ENCODE results near the gene INMT.

Gene INMT

DNA sequence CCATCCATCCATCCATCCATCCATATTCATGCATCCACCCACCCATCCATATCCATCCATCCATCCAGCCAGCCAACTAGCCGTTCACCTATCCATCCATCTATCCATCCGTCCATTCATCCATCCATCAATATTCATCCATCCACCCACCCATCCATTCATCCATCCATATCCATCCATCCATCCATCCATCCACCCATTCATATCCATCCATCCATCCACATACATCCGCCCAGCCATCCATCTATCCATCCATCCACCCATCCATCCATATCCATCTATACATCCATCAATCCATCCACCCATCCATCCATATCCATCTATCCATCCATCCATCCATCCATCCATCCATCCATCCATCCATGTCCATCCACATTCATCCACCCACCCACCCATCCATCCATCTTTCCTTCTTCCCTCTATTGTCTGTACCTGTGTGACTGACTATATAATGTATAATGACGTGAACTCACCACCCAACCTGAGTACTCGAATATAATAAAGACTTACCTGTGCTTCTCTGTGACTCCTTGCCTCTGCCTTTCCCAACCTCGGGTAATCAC lies 2.5 kb downstream of the INMT start:
- Histone ChIP-seq H3F3A (ENCODE audit: control insufficient read depth, insufficient read depth) (no peaks in the 10 kb centered on the region), H3K27ac (ENCODE audit: low read depth, low read length) (no peak overlapping the region), H3K4me2 (ENCODE audit: low read length) (no peak overlapping the region), H3K9me3 (ENCODE audit: control insufficient read depth, insufficient read depth, low read length) (no peaks in the 10 kb centered on the region), H3K36me3 (ENCODE audit: control insufficient read depth, low read length) (no peaks in the 10 kb centered on the region), H3K27me3 (ENCODE audit: control insufficient read depth, low read length) (peaks cover 6% of the 10 kb centered on the region; the same call in 1 of the 2 replicates), H3K9me2 (replicated peaks; ENCODE audit: control insufficient read depth, low read length) (no peaks in the 10 kb centered on the region), H4K20me1 (ENCODE audit: control insufficient read depth, insufficient read depth, low read depth, low read length) (no peaks in the 10 kb centered on the region), H3K4me3 (ENCODE audit: low read length) (no peak overlapping the region), H3K4me1 (ENCODE audit: control insufficient read depth, low read length) (peaks cover 5% of the 10 kb centered on the region), H3K79me2 (ENCODE audit: control insufficient read depth, low read length) (no peaks in the 10 kb centered on the region)
- no peak for TF ChIP-seq EZH2phosphoT487 (IDR thresholded peaks at IDR 0.05; ENCODE audit: borderline replicate concordance, low read length)
- TF ChIP-seq, protein P1, sequence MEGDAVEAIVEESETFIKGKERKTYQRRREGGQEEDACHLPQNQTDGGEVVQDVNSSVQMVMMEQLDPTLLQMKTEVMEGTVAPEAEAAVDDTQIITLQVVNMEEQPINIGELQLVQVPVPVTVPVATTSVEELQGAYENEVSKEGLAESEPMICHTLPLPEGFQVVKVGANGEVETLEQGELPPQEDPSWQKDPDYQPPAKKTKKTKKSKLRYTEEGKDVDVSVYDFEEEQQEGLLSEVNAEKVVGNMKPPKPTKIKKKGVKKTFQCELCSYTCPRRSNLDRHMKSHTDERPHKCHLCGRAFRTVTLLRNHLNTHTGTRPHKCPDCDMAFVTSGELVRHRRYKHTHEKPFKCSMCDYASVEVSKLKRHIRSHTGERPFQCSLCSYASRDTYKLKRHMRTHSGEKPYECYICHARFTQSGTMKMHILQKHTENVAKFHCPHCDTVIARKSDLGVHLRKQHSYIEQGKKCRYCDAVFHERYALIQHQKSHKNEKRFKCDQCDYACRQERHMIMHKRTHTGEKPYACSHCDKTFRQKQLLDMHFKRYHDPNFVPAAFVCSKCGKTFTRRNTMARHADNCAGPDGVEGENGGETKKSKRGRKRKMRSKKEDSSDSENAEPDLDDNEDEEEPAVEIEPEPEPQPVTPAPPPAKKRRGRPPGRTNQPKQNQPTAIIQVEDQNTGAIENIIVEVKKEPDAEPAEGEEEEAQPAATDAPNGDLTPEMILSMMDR (IDR thresholded peaks at IDR 0.05; ENCODE audit: low read depth, low read length, poor library complexity, severe bottlenecking): no peak

DNA sequence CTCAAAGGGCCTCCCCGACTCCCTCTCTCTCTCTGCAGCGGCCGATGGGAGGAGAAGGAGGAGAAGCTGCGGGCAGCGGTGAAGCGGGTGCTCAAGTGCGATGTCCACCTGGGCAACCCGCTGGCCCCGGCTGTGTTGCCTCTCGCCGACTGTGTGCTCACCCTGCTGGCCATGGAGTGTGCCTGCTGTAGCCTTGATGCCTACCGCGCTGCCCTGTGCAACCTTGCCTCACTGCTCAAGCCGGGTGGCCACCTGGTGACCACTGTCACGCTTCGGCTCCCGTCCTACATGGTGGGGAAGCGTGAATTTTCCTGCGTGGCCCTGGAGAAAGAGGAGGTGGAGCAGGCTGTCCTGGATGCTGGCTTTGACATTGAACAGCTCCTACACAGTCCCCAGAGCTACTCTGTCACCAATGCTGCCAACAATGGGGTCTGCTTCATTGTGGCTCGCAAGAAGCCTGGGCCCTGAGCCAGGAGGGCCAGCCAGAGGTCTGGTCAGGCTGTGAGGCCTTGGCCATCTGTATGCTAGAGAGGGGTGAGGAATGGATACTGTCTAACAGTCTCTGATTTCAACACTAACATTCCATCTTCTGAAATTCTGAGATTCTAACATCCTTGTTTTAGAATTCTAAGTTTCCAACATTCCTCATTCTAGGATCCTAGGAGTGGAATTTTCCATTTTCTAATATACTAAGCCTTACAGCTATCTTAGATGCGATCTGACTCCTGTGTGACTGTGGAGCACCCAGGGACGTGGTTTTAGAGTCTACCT lies 3.6 kb downstream of the INMT start:
- Histone ChIP-seq H3K27me3 (ENCODE audit: control insufficient read depth, low read length) (peaks cover 9% of the 10 kb centered on the region; the same call in 1 of the 2 replicates), H3K4me1 (ENCODE audit: control insufficient read depth, low read length) (peaks cover 5% of the 10 kb centered on the region), H3K9me3 (ENCODE audit: control insufficient read depth, insufficient read depth, low read length) (no peaks in the 10 kb centered on the region), H3K27ac (ENCODE audit: low read depth, low read length) (no peak overlapping the region), H4K20me1 (ENCODE audit: control insufficient read depth, insufficient read depth, low read depth, low read length) (no peaks in the 10 kb centered on the region), H3F3A (ENCODE audit: control insufficient read depth, insufficient read depth) (no peaks in the 10 kb centered on the region), H3K9me2 (replicated peaks; ENCODE audit: control insufficient read depth, low read length) (no peaks in the 10 kb centered on the region), H3K4me3 (ENCODE audit: low read length) (no peak overlapping the region), H3K4me2 (ENCODE audit: low read length) (no peak overlapping the region), H3K36me3 (ENCODE audit: control insufficient read depth, low read length) (no peaks in the 10 kb centered on the region), H3K79me2 (ENCODE audit: control insufficient read depth, low read length) (no peaks in the 10 kb centered on the region)
- TF ChIP-seq, protein P1 (IDR thresholded peaks at IDR 0.05; ENCODE audit: low read depth, low read length, poor library complexity, severe bottlenecking): no peak
- no peak for TF ChIP-seq EZH2phosphoT487 (IDR thresholded peaks at IDR 0.05; ENCODE audit: borderline replicate concordance, low read length)

DNA sequence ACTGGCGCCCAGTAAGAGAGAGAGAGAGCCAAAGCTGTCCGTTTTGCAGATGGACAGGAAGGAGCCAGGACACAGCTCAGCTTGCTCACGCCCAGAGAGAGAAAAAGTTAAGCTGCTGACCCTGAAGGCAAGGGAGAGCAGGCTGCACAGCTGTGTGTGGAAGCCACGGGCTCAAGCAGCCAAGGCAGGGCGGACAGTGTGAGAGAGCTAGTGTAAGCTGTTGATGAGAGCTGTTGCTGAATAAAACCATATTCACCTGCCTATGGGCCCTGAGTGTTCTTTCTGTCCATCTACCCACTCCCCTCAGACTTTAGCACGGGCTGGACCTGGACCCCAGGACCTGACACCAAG lies 5.4 kb downstream of the INMT start:
- H3K4me3 ChIP-seq (ENCODE audit: low read length): no peak overlapping the region
- no peaks in the 10 kb centered on the region for H3K9me2 ChIP-seq (replicated peaks; ENCODE audit: control insufficient read depth, low read length)
- no peaks in the 10 kb centered on the region for H3K79me2 ChIP-seq (ENCODE audit: control insufficient read depth, low read length)
- no peaks in the 10 kb centered on the region for H4K20me1 ChIP-seq (ENCODE audit: control insufficient read depth, insufficient read depth, low read depth, low read length)
- no peak overlapping the region for H3K4me2 ChIP-seq (ENCODE audit: low read length)
- H3K4me1 ChIP-seq (ENCODE audit: control insufficient read depth, low read length): peaks cover 5% of the 10 kb centered on the region
- TF ChIP-seq, protein P1 (IDR thresholded peaks at IDR 0.05; ENCODE audit: low read depth, low read length, poor library complexity, severe bottlenecking): no peak
- TF ChIP-seq EZH2phosphoT487 (IDR thresholded peaks at IDR 0.05; ENCODE audit: borderline replicate concordance, low read length): no peak
- no peaks in the 10 kb centered on the region for H3K9me3 ChIP-seq (ENCODE audit: control insufficient read depth, insufficient read depth, low read length)
- H3K27me3 ChIP-seq (ENCODE audit: control insufficient read depth, low read length): peaks cover 10% of the 10 kb centered on the region; the same call in 1 of the 2 replicates
- no peaks in the 10 kb centered on the region for H3F3A ChIP-seq (ENCODE audit: control insufficient read depth, insufficient read depth)
- no peak overlapping the region for H3K27ac ChIP-seq (ENCODE audit: low read depth, low read length)
- no peaks in the 10 kb centered on the region for H3K36me3 ChIP-seq (ENCODE audit: control insufficient read depth, low read length)

All from DOHH2 (cell line).